ENCODE data around the gene CADPS.

- TF ChIP-seq CTCF (conservative IDR thresholded peaks at IDR 0.05) (no peak), EZH2 (IDR thresholded peaks at IDR 0.05; ENCODE audit: low read depth) (no peak)
Observed at GRCh38 chr3:62873761-62874710, 1.2 kb downstream of the CADPS start.

Data from PC-9 (cell line).